ENCODE measurements around the gene IGDCC3.

- TF ChIP-seq CTCF (IDR thresholded peaks at IDR 0.05), result no peak
- TF ChIP-seq POLR2A (IDR thresholded peaks at IDR 0.05), result no peak
These were observed 66.0 kb downstream of the IGDCC3 start for GRCh38 chr15:65311760-65312159.

Measured in testis (tissue), 2 donors.